ENCODE data around the gene UBAC2. TPM values are rescaled to one million over a fixed set of nuclear protein-coding genes. Genes with fewer than 3 reads are reported as not detected.

UBAC2 gene
- total and polyA plus RNA-seq, 2 donors (not counting 3 experiments of a cell fraction or from before 2014, with no cell fraction given): 45.7 to 54.4 TPM

GRCh38 chr13:99250982-99251825, 50.5 kb downstream of the UBAC2 start:
- H3K4me3 ChIP-seq (replicated peaks in 1 of 3; ENCODE audit: insufficient read depth in 1 of 3, low read depth in 1 of 3, low read length in 3 of 3): no peak overlapping the region
- no peak overlapping the region for H3K9ac ChIP-seq (replicated peaks; ENCODE audit: extremely low read depth, insufficient read depth, low read length)
- ChIA-PET CTCF (interaction anchor here (1.1 kb wide), 1 partner anchor 75 kb away, joined by 4 read pairs; no protein-coding TSS in a partner anchor), POLR2A (no interaction called here)
- H4K20me1 ChIP-seq (replicated peaks; ENCODE audit: control insufficient read depth, extremely low read depth, insufficient read depth, low read length): no peaks in the 10 kb centered on the region
- H3K4me2 ChIP-seq (ENCODE audit: insufficient read depth, low read length): no peak overlapping the region
- intact Hi-C loops (cut with micrococcal nuclease) (no loop called here), dilution Hi-C loops (cut with MboI; ENCODE audit: extremely low pct_ligation_motif_present, low sequenced_read_pairs) (loop anchor here (25.0 kb wide), 1 partner anchor 89 kb away; no protein-coding TSS in a partner anchor)
- H3K79me2 ChIP-seq (ENCODE audit: control insufficient read depth, insufficient read depth, low read length): no peaks in the 10 kb centered on the region
- no peaks in the 10 kb centered on the region for H3K9me3 ChIP-seq (replicated peaks; ENCODE audit: control insufficient read depth, insufficient read depth, low read length)
- no peak for DNase-seq (ENCODE audit: low read depth, low spot score)
- TF ChIP-seq POLR2AphosphoS5 (IDR thresholded peaks at IDR 0.05; ENCODE audit: insufficient read depth, low read depth, low read length): no peak
- TF ChIP-seq FOS (IDR thresholded peaks at IDR 0.05; ENCODE audit: borderline replicate concordance, insufficient read depth, low read length): no peak
- no peak for TF ChIP-seq MAX (IDR thresholded peaks at IDR 0.05; ENCODE audit: insufficient read depth, insufficient read length)
- no peak for TF ChIP-seq CTCF (IDR thresholded peaks at IDR 0.05; ENCODE audit: extremely low read depth in 1 of 2, insufficient read depth in 1 of 2, low read depth in 1 of 2, low read length in 2 of 2)
- TF ChIP-seq MYC (IDR thresholded peaks at IDR 0.05; ENCODE audit: low read depth, low read length): no peak
- TF ChIP-seq EZH2 (IDR thresholded peaks at IDR 0.05; ENCODE audit: borderline replicate concordance, low read depth, low read length, severe bottlenecking): no peak
- TF ChIP-seq JUN (IDR thresholded peaks at IDR 0.05; ENCODE audit: borderline replicate concordance, insufficient read depth, insufficient read length, low read depth): no peak
- no peak for TF ChIP-seq POLR2A (IDR thresholded peaks at IDR 0.05; ENCODE audit: low read depth, low read length)
- no peak for TF ChIP-seq GATA2 (IDR thresholded peaks at IDR 0.05; ENCODE audit: insufficient read depth, insufficient read length, low read depth, low read length)
- H3K9me1 ChIP-seq (replicated peaks; ENCODE audit: control insufficient read depth, extremely low read depth, insufficient read depth, low read length): no peaks in the 10 kb centered on the region
- no peak overlapping the region for H3K27ac ChIP-seq (ENCODE audit: insufficient read depth, low read depth, low read length)
- H3K4me1 ChIP-seq (ENCODE audit: control insufficient read depth, extremely low read depth, insufficient read depth, low read length): no peaks in the 10 kb centered on the region
- no peak for FAIRE-seq
- no peaks in the 10 kb centered on the region for H3K27me3 ChIP-seq (ENCODE audit: control insufficient read depth in 2 of 2, insufficient read depth in 2 of 2, low read length in 2 of 2)
- no peak overlapping the region for H2AFZ ChIP-seq (ENCODE audit: low read depth, low read length)
- H3K36me3 ChIP-seq (ENCODE audit: control insufficient read depth in 2 of 2, extremely low read depth in 1 of 2, insufficient read depth in 2 of 2, low read length in 2 of 2): peaks cover 0 to 2% of the 10 kb centered on the region in 2 experiments
- no TSS peak for BruUV-seq (replicated peaks)
